Hepatocyte (in vitro differentiated cells): ENCODE results near the gene TEC.

ENCODE experiments used
- EZH2 ChIP-seq: fragments of 200-600 bp; sonication (generic); IDR thresholded peaks from 2 replicates; pipeline ENCODE4 v1.6.1; 2016; ENCODE audit warnings: antibody characterized with exemption, mild to moderate bottlenecking, borderline replicate concordance
- TF ChIP-seq, protein P1 (sequence below): fragments of 200-600 bp; sonication (generic); IDR thresholded peaks from 2 replicates; pipeline ENCODE4 v1.5.1; 2016; ENCODE audit warnings: antibody characterized with exemption, mild to moderate bottlenecking; ENCODE audit not compliant: poor library complexity

DNA sequence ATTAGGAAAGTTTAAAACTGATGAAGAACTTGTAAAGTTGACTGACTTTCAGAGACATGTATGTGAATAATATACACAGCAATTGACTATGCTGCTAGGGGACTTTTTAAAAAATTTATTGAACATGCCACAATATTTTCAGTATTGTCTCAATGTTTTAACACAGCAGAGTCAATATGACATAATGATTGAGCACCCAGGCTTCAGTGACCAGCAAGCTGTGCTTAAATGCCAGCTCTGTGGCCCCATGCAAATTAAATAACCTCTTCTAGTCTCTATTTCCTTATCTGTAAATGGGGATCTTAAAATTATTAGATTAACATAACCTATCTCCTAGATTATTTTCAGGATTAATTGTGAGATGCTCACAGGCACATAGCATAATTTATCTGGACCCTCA, 78.8 kb downstream of the TEC start:
- no peak for TF ChIP-seq EZH2
- TF ChIP-seq, protein P1, sequence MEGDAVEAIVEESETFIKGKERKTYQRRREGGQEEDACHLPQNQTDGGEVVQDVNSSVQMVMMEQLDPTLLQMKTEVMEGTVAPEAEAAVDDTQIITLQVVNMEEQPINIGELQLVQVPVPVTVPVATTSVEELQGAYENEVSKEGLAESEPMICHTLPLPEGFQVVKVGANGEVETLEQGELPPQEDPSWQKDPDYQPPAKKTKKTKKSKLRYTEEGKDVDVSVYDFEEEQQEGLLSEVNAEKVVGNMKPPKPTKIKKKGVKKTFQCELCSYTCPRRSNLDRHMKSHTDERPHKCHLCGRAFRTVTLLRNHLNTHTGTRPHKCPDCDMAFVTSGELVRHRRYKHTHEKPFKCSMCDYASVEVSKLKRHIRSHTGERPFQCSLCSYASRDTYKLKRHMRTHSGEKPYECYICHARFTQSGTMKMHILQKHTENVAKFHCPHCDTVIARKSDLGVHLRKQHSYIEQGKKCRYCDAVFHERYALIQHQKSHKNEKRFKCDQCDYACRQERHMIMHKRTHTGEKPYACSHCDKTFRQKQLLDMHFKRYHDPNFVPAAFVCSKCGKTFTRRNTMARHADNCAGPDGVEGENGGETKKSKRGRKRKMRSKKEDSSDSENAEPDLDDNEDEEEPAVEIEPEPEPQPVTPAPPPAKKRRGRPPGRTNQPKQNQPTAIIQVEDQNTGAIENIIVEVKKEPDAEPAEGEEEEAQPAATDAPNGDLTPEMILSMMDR = no peak
